IPS-15b (cell line): Measurements from ENCODE around the gene DHRS7C.

Source experiments
- H3K27me3 ChIP-seq: one replicate; pipeline ENCODE4 v1.6.1; 2013; ENCODE audit warnings: low read length; ENCODE audit not compliant: control insufficient read depth, insufficient read depth
- H3K36me3 ChIP-seq: one replicate; pipeline ENCODE4 v1.6.1; 2013; ENCODE audit warnings: low read length; ENCODE audit not compliant: control insufficient read depth, insufficient read depth
- H3K4me1 ChIP-seq: one replicate; pipeline ENCODE4 v1.6.1; 2013; ENCODE audit warnings: mild to moderate bottlenecking, low read length; ENCODE audit not compliant: control insufficient read depth, insufficient read depth
- H3K4me3 ChIP-seq: one replicate; pipeline ENCODE4 v1.5.1; 2013; ENCODE audit warnings: low read depth, low read length
- H3K9ac ChIP-seq: one replicate; pipeline ENCODE4 v1.6.1; 2013; ENCODE audit warnings: low read depth, mild to moderate bottlenecking, low read length
- H3K9me3 ChIP-seq: one replicate; pipeline ENCODE4 v1.6.1; 2013; ENCODE audit warnings: mild to moderate bottlenecking, low read length; ENCODE audit not compliant: control insufficient read depth, insufficient read depth

DHRS7C gene

DNA sequence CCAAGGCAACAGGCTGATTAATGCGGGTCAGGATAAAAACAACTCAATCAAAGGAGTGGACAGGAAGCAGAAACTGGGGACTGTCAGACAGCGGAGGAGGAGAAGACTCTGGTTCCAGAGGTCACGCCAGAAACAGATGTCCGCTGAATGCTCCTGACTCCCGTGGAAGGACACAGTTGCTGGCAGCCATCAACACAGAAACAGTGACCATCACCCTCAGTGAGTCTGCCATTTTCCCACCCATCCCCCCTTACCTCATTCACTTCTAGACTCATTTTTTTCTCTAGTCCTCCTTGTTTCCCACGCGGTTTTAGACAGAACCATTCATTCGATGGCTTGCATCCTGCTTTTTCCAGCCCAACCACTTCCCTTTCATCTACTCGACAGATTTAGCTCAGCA lies 40.9 kb downstream of the DHRS7C start:
- no peaks in the 10 kb centered on the region for H3K27me3 ChIP-seq
- no peak overlapping the region for H3K9ac ChIP-seq
- H3K36me3 ChIP-seq = no peaks in the 10 kb centered on the region
- H3K9me3 ChIP-seq = no peaks in the 10 kb centered on the region
- no peak overlapping the region for H3K4me3 ChIP-seq
- no peaks in the 10 kb centered on the region for H3K4me1 ChIP-seq

DNA sequence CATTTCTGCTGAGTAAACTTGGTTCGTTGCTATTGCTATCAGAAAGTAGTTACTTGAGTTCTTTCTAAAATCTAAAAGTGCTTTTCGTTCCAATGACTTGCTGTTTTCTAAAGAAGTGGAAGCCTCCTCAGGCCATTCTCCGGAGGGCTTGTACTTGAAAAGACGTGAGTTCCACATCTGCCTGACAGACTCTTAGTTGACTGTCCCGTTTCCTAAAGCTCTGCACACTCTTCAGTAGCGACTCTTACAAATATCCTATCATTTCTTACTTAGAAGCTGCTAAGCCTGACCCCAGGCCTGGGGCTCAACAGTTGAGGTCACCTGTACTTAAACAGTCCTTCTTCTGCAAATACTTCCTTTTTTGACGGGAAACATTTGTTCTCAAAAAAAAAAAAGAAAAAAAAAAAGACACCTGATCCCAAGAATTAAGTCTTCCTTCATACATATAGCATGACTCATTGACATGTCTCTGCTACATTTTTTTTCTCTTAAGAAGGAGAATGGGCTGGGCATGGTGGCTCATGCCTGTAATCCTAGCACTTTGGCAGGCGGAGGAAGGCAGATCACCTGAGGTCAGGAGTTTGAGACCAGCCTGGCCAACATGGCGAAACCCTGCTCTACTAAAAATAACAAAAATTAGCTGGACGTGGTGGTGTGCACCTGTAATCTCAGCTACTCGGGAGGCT lies 61.5 kb downstream of the DHRS7C start:
- no peak overlapping the region for H3K9ac ChIP-seq
- H3K4me1 ChIP-seq = no peaks in the 10 kb centered on the region
- no peaks in the 10 kb centered on the region for H3K27me3 ChIP-seq
- peaks cover 3% of the 10 kb centered on the region for H3K9me3 ChIP-seq
- H3K36me3 ChIP-seq = no peaks in the 10 kb centered on the region
- no peak overlapping the region for H3K4me3 ChIP-seq

DNA sequence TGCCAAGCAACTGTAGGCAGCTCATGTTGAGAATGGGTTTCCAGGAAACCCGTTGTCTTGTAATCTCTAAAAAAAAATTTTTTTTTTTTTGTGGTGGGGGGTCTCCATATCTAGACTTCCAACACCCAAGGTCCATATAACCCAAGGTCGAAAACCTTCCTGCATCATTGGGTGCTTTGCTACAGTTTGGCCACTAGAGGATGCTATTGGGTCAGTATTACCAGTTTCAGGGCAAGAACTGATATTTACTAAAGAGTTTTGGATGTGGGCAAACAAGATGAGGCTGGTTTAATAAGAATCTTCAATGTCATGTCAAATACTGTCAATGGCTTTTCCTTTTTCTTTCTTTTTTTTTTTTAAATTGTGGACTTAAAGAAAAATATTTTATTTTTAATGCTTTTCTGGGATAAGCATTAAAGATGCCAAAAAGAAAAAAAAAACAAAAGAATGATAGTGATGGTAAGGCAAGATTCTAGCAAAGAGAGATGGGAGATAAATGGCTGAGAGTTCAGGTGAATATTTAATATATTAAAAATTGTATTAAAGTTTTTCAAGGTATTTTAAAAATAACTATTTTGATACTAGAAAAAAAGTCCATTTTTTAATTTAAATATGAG lies 62.2 kb downstream of the DHRS7C start:
- no peaks in the 10 kb centered on the region for H3K4me1 ChIP-seq
- H3K9me3 ChIP-seq = peaks cover 3% of the 10 kb centered on the region
- H3K4me3 ChIP-seq = no peak overlapping the region
- H3K9ac ChIP-seq = no peak overlapping the region
- no peaks in the 10 kb centered on the region for H3K36me3 ChIP-seq
- no peaks in the 10 kb centered on the region for H3K27me3 ChIP-seq

DNA sequence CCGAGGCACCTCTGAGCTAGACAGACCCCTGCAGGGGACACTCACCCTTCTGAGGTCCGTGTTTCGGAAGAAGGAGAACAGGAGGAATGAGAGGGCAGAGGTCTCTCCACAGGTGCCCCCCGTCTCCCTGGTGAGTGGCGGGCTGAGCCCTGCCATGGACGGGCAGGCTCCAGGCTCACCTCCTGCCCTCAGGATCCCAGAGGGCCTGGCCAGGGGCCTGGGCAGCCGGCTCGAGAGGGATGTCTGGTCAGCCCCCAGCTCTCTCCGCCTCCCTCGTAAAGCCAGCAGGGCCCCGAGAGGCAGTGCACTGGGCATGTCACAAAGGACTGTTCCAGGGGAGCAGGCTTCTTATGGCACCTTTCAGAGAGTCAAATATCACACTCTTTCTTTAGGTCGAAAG lies 62.8 kb downstream of the DHRS7C start:
- H3K4me3 ChIP-seq = no peak overlapping the region
- H3K9ac ChIP-seq = no peak overlapping the region
- no peaks in the 10 kb centered on the region for H3K27me3 ChIP-seq
- no peaks in the 10 kb centered on the region for H3K4me1 ChIP-seq
- H3K36me3 ChIP-seq = no peaks in the 10 kb centered on the region
- H3K9me3 ChIP-seq = peaks cover 3% of the 10 kb centered on the region

DNA sequence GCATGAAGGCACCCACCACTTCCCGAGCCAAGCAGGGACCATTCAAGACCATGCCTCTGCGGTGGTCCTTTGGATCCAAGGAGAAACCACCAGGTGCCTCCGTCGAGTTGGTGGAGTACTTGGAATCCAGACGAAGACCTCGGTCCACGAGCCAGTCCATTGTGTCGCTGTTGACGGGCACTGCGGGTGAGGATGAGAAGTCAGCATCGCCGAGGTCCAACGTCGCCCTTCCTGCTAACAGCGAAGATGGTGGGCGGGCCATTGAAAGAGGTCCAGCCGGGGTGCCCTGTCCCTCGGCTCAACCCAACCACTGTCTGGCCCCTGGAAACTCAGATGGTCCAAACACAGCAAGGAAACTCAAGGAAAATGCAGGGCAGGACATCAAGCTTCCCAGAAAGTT lies 63.4 kb downstream of the DHRS7C start:
- H3K4me3 ChIP-seq = no peak overlapping the region
- H3K9ac ChIP-seq = no peak overlapping the region
- H3K27me3 ChIP-seq = no peaks in the 10 kb centered on the region

DNA sequence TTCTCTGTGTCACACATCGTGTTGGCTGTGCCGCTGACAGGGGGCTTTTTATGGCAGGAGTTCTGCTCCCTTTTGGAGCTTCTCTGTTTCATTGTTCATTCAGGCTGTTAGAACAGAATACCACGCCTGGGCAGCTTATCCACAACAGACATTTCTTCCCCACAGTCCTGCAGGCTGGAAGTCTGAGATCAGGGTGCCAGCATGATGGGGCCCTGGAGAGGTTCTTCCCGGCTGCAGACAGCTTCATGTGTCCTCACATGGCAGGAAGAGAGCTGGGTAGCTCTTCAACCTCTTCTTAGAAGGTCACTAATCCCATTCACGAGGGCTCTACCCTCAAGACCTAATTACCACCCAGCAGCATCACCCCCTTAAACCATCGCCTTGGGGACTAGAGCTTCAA lies 65.1 kb downstream of the DHRS7C start:
- H3K9ac ChIP-seq = no peak overlapping the region
- no peaks in the 10 kb centered on the region for H3K4me1 ChIP-seq
- H3K27me3 ChIP-seq = no peaks in the 10 kb centered on the region
- H3K36me3 ChIP-seq = no peaks in the 10 kb centered on the region
- H3K9me3 ChIP-seq = peaks cover under 1% of the 10 kb centered on the region
- no peak overlapping the region for H3K4me3 ChIP-seq

More for the DNA sequence above, 63.4 kb downstream of the DHRS7C start:
- H3K4me1 ChIP-seq = no peaks in the 10 kb centered on the region
- no peaks in the 10 kb centered on the region for H3K36me3 ChIP-seq
- peaks cover 3% of the 10 kb centered on the region for H3K9me3 ChIP-seq

DNA sequence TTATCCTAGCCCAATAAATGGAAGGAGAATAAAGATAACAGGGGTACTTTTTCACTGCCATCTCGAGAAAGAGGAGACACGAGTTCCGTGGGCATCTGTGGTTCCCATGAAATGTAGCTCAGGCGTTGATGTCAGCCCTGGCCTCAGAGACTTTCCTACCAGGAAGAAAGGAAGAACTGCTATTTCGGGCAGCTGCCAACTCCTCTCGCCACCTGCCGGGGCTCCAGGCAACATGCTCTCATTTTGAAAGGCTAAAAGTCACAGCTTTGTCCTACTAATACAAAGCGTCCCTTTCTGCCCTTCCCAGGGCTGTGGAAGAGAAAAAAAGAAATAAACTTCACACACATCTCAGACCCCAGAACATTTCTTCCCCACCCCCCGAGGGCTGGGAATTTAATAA lies 65.8 kb downstream of the DHRS7C start:
- no peak overlapping the region for H3K9ac ChIP-seq
- no peaks in the 10 kb centered on the region for H3K4me1 ChIP-seq
- H3K9me3 ChIP-seq = no peaks in the 10 kb centered on the region
- H3K27me3 ChIP-seq = no peaks in the 10 kb centered on the region
- no peak overlapping the region for H3K4me3 ChIP-seq
- H3K36me3 ChIP-seq = no peaks in the 10 kb centered on the region
